Activated CD4-positive, alpha-beta T cell treated with anti-CD3 and anti-CD28 coated beads, Interleukin-2, amount 50 U/mL, for 24 hours (primary cell): ENCODE results near the gene TIAM2.

ENCODE experiments used
- DNase-seq, 2 donors: peaks; one replicate each; pipeline ENCODE4 v3.0.0-alpha.2; 2020; ENCODE audit warnings: low read depth in 1 of 2, low spot score in 1 of 2

The TIAM2 gene

DNA sequence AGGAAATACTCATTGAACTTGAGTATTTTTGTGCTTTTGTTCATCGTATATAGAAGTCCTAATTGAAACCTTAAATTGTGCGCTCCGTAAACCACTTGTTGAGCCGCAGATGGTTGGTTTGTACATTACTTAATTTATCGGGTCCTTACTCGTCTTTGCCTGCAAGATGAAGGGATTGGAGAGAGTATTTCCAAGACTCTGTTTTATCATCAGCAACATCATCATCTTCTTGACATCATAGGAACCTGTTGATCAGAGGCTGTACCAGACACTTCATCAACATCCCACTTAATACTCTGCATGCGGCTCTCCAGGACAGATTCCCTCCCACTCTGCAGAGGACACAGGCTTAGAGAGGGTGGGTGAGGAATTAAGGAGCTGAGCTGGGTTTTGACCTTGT is 28.6 kb downstream of the TIAM2 start:
- DNase-seq: no peak

DNA sequence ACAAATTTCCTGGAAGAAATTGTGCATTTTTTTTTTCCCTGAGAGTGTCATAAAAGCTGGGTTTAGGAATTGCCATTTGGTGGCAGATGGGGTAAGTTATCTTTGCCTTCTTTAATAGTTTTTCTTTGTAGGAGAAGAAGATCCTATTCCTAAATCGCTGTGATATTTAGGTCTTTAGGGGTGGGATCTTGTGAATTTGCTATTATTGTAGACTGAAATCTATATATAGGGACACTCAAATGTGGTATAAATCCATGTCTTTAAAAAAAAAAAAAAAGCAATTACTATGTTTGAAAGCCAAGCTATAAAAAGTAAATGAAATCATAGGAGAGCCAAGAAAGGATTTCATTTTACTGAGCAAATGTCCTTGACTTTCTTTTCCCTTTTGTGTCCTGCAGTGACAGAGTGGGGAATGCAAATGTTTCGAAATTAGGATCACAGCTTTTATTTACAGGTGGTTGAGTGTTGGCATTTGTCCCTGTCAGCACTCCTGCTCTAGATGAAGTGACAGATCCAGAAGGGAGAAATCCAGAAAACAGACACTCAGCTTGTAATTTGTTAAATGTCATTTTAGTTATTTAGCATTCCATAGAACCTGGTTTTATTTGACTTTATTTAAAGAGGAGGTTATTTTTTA is 29.4 kb downstream of the TIAM2 start:
- DNase-seq: no peak

DNA sequence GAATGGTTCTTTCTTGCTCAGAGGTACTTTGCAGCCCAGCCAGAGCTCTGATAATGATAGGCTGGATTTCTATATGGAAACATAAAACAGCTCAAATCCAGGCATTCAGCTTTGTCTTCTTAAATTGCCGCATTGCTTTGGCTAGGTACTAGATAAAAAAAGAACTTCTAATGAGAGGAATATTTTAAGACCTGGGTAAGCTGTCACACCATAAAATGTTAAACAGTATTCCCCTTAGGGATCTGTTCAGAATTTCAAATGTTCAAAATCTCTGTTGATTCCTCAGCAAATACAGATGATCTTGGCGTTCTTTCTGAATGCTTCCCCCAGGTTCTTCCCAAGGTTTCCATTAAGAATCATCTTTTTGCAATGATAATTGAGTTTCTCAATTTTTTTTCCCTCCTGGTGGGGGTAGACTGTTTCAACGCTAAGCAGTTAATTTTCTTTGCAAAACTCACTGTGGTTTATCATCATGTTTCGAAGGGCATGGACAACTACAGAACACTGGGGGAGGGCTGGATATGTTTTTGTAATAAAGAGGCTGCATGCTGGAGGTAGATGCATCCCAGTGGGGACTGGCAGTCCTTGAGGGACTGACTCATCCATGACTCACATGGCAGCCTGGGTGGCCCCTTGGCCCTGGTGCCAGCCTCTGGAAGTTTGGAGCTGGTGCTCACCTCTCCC is 31.0 kb downstream of the TIAM2 start:
- DNase-seq: no peak

DNA sequence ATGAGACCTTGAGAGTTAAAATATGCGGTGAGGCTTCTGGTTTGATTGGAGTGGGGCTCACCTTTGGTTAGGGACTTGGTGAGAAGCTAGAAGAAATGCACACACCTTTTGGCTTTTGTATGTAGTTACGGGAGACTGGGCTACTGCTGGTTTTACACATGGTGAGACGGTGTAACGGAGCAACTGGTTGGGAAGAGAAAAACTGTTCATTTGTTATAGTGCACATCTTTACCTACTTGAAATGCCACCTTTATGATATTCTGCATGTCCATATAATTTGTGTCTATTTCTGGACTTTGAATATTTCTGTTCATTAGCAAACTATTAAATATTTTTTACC is 31.6 kb downstream of the TIAM2 start:
- DNase-seq: no peak

DNA sequence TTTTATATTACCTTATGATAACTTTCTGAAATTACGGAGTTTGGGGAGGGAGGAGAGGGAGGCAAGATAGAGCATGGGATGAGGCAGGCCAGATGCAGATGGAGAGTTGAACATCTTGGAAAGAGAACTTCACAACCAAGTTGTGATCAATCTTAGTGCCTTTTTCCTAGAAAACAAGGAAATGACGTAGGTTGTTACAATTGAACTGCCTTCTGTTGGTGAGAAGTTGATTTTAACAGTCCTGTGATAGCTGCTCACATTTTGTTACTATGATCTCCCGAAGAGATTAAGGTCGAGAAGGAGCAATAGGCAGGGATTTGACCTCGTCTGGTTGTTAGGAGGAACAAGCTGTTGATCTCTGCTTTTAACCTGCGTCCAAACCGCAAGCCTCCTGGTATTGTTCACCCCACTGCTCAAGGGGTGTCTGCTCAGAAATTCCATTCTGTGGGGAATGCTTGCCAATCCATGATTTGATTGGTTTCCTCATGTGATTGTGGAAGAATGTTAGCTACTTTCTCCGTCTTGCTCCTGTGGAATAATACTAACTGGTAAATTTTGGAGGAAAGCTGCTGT is 35.1 kb downstream of the TIAM2 start:
- DNase-seq: no peak

DNA sequence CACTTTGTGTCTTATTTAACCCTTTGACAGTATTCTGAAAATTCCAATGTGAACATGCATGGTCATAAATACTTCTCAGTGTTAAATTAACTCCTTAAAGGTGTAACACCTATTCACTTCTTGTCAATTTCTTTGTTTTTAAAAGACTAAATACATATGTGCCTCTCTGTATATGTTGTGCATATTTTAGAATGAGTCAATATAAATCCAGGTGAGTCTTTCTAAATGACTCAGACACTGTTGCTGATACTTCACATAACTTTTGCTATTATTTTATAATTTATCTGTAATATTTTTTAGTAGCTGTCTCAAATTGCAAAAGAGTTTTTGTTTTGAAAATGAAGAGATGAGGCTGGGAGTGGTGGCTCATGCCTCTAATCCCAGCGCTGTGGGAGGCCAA is 36.0 kb downstream of the TIAM2 start:
- no peak for DNase-seq

DNA sequence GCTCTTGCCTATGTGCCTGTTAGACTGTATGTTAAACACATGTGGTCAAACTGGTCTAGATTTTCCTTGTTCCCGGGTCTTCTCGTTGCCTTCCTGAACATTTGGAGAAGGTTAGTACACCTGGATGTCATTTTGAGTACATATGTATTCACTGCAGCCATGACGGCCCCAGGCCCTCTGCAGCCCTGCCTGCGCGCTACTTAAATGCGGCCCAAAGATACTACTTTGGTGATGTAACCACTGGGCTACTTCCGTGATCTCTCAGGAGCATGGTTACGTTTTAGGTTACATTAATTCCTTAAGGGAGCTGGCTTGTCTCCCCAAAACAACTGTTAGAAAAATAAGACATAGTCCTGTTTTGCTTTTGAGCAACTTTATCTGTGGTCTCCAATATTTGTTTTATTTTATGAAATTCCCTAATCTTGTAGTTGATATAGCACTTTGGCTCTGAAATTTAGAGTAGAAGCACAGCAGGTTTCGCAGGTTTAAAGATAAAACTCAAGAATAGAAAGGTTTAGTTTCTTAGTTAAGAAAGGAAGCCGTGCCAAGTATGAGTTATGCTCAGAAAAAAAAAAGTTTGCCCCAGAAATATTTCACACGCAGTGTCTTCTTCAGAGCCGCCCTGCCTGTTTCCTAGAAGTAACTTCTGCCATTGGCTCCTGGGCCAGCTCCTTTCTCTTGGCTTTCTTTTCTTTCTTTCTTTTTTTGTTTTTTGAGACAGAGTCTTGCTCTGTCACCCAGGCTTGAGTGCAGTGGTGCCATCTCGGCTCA is 38.1 kb downstream of the TIAM2 start:
- no peak for DNase-seq

DNA sequence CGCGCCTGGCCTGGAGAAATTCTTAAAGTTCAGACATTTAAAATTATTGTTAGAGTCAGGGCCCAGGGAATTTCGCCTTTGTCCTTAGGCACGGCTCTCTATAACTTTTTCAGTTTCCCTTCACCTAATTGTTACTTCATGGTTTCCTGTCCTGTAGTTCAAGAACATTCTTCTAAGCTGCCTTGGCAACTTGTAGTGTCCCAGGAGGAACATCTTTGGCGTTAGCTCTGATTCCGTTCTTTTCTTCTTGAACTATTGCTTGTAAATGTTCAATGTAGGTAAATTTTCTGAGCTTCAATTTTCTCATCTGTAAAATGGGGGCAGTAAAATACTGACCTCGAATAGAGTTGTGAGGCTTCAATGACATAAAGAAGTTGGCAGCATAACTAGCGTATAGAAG is 41.8 kb downstream of the TIAM2 start:
- no peak for DNase-seq

DNA sequence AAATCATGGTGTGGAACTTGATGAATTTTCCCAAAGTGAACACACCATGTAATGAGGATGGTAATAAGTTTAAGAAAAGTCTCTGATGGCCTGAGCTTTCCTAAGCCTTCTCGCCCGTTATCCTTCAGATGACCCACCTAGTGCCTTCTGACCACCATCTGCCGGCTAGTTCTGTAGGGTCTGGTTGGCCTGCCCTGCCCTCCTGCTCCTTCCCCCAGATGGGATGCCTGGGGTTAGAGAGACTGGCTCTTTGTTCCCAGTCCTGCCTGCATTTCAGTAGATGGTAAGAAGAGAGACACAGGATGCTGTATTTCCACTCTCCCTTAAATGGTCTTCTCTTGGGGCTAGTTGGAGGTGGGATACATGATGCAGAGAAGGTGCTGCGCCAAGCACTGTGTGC is 43.0 kb downstream of the TIAM2 start:
- no peak for DNase-seq

DNA sequence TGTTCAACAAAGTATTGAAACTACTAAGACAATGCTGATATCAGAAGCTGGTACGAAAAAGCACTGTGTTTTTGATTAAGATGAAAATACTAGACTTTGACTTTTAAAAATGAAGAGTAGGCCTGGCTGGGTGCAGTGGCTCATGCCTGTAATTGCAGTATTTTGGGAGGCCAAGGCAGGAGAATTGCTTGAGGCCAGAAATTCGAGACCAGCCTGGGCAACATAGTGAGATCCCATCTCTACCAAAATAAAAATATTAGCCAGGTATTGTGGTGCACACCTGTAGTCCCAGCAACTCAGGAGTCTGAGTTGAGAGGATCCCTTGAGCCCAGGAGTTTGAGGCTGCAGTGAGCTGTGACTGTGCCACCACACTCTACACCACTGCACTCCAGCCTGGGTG is 43.4 kb downstream of the TIAM2 start:
- no peak for DNase-seq

DNA sequence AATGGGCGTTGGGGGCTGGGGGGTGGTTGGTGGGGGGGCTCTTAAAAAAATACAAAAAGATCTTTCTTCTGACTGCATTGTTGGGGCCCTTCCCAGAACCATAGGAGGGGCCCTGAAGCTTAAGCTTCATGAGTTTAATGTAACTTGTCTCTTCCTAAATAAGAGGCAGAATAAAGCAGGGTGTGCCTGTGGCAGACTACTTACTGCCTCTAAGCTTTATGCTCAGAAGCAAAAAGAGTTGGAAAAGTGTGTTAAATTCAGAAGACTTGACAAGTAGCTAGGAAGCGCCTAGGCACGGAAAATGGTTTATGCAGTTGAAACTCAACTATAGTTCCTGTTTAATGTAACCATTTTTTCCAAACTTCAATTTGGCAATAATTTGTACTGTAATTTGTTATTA is 44.5 kb downstream of the TIAM2 start:
- no peak for DNase-seq

DNA sequence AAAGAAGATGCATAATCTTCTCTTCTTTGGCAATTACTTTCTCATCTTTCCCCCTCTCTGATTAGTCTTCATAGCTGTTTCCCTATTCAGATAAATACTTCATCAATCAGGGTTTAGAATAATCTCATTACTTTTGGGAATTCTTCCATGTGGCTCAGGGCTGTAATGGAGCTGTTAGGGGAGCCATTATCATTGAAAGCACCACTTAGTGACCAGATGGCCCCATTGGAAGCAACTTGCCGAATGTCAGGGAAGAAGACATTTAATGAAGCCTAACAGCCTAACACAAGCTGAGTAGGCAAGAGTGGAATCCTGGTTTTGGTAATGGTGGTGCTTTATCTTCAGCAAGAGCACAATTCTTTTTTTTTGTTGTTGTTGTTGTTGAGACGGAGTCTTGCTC is 45.0 kb downstream of the TIAM2 start:
- DNase-seq: no peak

DNA sequence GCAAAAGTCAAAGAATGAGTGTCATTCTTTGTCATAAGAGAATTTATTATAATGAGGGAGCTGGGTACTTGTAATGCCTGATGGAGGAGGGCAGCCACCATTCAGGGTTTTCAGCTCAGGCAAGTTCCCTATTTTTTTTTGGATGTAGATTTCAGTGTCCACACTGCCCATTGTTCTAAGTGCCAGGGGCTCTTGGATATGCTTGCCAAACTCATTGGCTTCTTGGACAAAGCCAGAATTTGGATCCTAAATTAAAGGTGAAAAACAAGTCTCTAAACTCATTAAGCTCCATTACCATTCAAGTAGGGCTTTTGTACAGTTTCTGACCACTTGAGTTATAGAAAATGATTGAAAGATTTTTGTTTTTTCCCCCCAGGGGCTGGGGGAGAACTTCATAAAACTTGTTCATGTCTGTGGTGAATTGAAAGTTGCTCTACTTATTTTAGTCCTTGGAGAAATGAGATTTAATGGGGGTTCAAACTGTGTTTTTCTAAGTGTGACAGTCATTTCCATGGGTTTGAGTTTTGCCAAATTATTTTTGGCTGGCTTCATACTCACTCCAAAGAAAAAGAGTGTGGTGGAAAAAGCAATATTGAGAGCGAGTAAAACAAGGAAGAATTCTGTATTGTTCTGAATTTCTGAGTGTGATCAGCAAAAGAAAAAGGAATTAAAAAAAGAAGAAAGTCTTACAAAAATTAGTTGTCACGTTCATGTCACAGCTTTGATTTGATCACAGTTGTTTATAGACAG is 46.0 kb downstream of the TIAM2 start:
- no peak for DNase-seq

DNA sequence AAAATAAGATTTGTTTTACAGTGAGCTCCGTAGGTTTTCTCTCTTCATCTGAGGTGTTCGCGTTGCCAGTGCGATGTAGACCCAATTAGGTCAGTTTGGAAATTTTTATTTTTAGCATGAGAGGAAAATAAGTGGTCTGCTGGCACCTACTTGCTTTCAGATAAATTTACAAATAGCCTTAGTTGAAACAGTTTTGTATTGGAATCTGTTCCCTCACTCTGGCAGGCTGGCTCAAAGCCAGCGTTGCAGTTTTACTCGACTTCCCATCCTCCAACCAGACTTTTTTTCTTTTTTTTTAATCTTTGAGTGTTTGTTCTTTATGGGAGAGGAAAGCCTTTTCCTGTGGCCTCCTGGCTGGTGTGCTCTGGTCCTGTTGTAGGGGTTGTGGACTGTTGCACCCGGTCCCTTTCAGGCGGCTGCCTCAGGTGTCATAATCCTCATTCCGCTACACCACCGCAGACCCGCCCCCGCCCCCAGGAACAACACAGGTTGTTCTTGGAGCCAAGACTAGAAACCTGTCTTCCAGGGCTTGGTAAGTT is 46.7 kb downstream of the TIAM2 start:
- no peak for DNase-seq

DNA sequence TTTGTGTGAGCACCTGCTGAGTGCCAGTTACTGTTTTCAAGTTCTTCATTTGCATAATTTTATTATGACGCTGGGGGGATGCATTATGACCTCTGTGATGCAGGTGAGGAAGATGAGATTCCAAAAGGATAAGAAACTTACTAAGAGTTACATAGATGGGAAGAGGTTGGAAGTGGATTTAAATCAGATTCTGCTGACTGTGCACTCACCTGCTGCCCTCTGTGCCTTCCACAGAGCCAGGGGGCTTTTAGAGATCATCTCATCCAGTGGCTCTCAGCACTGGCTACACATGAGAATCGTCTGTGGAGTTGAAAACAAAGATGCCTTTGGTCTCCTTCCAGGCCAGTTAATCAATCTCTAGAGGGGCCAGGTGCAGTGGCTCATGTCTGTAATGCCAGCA is 47.9 kb downstream of the TIAM2 start:
- no peak for DNase-seq

DNA sequence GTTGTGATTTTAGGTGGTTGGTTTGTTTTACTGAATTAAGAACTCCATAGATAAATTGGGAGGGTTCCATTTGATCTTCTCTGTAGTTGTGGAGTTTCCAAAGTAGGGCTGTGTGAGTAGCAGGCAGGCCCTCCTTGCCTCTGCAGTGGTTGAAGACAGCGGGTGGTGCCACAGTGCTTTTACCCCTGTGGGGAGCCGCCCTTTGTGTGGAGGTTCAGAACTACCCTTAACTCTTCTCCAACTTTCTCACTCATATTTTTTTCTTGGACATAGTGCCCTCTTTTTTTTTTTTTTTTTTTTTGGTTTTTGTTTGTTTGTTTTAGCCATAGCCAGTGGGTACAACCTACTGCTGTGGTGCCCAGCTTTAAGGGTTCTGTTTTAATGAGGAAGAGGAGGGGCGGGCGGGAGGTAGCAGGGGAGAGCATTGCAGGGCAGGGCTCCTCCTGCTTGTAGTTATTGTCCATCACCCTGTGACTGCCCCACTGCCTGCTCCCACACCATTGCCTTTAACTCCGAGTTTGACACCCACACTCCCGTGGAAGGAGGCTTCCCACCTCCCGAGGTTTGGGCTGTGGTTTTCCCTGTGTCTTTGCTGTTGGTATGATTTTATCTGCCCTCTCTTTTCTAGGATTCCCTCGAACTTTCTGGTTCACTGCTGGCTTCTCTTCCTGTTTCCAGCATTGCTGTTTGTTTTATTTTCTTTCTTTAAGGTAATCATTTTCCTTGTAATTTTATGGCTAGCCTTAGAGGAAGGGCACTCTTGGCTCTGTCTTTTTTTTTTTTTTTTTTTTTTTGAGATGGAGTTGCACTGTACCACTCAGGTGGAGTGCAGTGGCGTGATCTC is 50.7 kb downstream of the TIAM2 start:
- no peak for DNase-seq

DNA sequence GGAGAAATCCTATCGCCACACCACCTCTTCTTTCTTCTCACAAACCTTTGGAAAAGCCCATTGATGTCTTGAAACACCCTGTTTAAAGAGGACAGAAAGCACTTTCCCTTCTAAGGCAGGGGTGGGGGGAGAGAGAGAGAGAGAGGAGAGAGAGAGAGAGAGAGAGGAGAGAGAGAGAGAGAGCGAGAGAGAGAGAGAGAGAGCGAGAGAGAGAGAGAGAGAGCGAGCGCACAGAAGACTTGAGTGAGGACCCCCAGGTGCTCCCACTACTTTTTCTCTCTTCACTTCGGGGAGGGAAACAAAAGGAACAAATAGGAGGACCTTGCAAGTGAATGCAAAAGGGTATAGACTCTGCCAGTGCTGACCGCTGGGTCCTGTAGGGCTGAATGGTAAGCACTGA is 52.4 kb downstream of the TIAM2 start:
- no peak for DNase-seq

DNA sequence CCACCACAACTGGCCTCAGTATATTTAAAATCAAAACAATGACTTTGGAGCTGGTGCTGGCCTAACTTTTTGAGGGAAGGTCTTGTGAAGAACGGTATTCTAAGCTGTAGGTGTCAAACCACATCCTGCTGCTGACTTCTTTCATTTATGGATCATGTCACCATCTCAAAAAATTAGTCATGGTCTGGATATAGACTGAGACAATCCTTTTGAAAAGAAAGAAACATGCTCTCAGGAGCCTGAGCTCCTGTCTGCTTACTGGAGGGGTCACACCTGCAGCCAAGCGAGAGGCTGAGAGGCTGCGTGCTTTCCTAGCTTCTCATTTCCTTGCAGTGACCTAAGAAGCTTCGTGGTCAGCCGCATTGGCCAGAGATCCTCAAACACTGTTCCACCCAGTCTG is 55.2 kb downstream of the TIAM2 start:
- peak; percentile 19 to 27 for DNase-seq

DNA sequence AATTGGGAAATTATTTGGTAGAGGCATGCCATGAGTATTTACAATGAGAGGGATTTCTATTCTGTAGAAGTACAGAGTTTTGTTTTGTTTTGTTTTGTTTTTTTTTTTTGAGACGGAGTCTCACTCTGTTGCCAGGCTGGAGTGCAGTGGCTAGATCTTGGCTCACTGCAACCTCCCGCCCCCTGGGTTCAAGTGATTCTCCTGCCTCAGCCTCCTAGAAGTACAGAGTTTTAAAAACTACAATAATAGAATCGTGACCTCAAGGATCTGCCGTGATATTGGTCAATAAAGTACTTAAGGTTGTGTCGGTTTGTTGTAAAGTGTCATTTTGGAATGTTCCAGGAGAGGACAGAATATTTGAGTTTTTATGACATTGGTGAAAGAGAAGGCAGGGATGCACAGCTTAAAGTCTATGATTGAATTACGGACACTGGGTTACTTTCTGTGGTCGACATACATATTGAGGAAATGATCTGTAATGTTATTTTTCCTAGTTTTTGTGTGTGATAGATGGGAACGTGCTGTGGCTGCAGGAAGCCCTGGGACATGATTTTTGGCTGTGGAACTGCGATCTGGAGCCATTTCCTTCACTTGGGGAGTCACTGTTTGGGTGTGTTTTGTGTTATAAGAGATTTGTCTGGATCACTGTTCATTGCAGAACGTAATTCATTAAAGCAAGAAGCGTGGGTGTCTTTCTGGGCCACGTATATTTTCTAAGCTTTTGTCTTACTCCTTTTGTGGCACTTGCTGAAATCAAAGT is 59.6 kb downstream of the TIAM2 start:
- no peak for DNase-seq

DNA sequence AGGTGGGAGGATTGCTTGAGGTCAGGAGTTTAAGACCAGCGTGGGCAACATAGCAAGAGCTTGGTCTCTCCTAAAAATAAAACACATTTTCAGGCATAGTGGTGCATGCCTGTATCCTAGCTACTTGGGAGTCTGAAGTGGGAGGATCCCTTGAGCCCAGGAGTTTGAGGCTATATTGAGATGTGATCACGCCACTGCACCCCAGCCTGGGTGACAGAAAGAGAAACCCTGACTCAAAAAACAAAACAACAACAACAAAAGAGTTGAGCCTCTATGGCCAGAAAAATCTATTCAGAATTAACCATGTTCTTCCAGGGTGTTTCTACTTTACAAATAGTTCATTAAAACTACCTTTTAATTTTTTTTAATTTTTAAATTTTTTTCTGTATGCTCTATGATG is 60.6 kb downstream of the TIAM2 start:
- no peak for DNase-seq
